Small intestine (tissue), 7 donors: ENCODE data around the gene SLC4A2. TPM values are rescaled to one million over a fixed set of nuclear protein-coding genes. Genes with fewer than 3 reads are reported as not detected.

Source experiments
- DNase-seq, 2 donors: peaks; one replicate each; pipeline versions ENCODE4 v3.0.0 to v3.0.0-alpha.2; 2013
- FAIRE-seq: peaks from 2 replicates; lab custom pipeline; 2012; peaks lifted over from hg19 to GRCh38; lab: Jason Lieb, UNC
- H3K27ac ChIP-seq, 3 donors: one replicate each; pipeline ENCODE4 v1.5.1; 2013; ENCODE audit warnings: low read length in 2 of 3, mild to moderate bottlenecking in 2 of 3, control low read depth in 1 of 3, inconsistent platforms in 1 of 3, low read depth in 1 of 3, moderate library complexity in 1 of 3
- H3K27me3 ChIP-seq, 3 donors: one replicate each; pipeline ENCODE4 v1.6.1; 2013; ENCODE audit warnings: low read length in 3 of 3, inconsistent platforms in 1 of 3; ENCODE audit not compliant: control insufficient read depth in 3 of 3, insufficient read depth in 3 of 3
- H3K36me3 ChIP-seq, 3 donors: one replicate each; pipeline ENCODE4 v1.6.1; 2013; ENCODE audit warnings: low read length in 3 of 3, inconsistent platforms in 1 of 3, low read depth in 1 of 3, mild to moderate bottlenecking in 1 of 3, moderate library complexity in 1 of 3; ENCODE audit not compliant: control insufficient read depth in 3 of 3, insufficient read depth in 2 of 3
- H3K4me1 ChIP-seq, 3 donors: one replicate each; pipeline ENCODE4 v1.6.1; 2013; ENCODE audit warnings: low read length in 2 of 3, inconsistent platforms in 1 of 3, low read depth in 1 of 3, mild to moderate bottlenecking in 1 of 3, moderate library complexity in 1 of 3; ENCODE audit not compliant: control insufficient read depth in 3 of 3, insufficient read depth in 2 of 3
- H3K4me3 ChIP-seq, 3 donors: one replicate each; pipeline ENCODE4 v1.5.1; 2013; ENCODE audit warnings: low read length in 3 of 3, control low read depth in 1 of 3, inconsistent platforms in 1 of 3, low read depth in 1 of 3, mild to moderate bottlenecking in 1 of 3, moderate library complexity in 1 of 3
- H3K9me3 ChIP-seq, 2 donors: one replicate each; pipeline ENCODE4 v1.6.1; 2013; ENCODE audit warnings: low read depth in 1 of 2, low read length in 1 of 2; ENCODE audit not compliant: control insufficient read depth in 2 of 2, insufficient read depth in 1 of 2
- WGBS, 3 donors: extraction: QIAGEN DNeasy Blood & Tissue Kit; methylation state at CpG; one replicate each; pipeline ENCODE4 v1.1.7; 2013; 5-methylcytosine and 5-hydroxymethylcytosine counted together
- polyA plus RNA-seq, 4 donors: library from polyadenylated mRNA; stranded (reverse) in 3 of 4; unstranded in 1 of 4; fragments of 200-250 nt in 3 of 4; fragments of 120-200 nt in 1 of 4; gene quantifications; one replicate each; pipeline versions ENCODE4 v1.2.1 to v1.2.3, GENCODE V29; 2013
- donor health status: healthy with polysubstance abuse.
- donor health status: control.
- donor health status: control.
- donor health status: Bipolar disorder and iron deficiency.
- donor health status: healthy.

The SLC4A2 gene
- polyA plus RNA-seq, 4 donors, result 91.5 to 132 (median 103) TPM

DNA sequence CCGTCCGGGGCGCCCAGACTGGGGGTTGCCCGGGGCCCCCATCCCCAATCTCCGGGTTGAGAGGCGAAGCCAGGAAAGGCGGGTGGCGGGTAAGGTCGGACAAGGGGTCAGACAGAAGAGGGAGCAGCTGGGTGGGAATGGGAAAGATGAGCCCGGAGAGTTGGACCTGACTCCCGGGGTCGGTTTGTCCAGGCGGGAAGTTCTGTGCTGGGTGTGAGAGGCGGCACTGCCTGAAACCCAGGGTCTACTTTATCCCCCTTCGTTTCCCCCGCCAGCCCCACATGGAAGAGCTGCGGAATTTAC, 675 bp downstream of the SLC4A2 start:
- H3K9me3 ChIP-seq, result no peaks in the 10 kb centered on the region
- H3K4me1 ChIP-seq, result peaks cover 0 to 48% (median 9%) of the 10 kb centered on the region in 3 donors
- FAIRE-seq, result no peak
- H3K36me3 ChIP-seq, result peaks cover 0 to 31% (median 12%) of the 10 kb centered on the region in 3 donors
- DNase-seq, result peak in 1 of 2 donors; percentile 16
- H3K27ac ChIP-seq, result peak overlapping the region in 1 of 3 donors; percentile 70
- no peaks in the 10 kb centered on the region for H3K27me3 ChIP-seq
- 2% methylated on average over 16 to 17 of the region's 17 CpGs for WGBS, 3 donors
- peak overlapping the region; percentile 73 to 81 (median 80) for H3K4me3 ChIP-seq

DNA sequence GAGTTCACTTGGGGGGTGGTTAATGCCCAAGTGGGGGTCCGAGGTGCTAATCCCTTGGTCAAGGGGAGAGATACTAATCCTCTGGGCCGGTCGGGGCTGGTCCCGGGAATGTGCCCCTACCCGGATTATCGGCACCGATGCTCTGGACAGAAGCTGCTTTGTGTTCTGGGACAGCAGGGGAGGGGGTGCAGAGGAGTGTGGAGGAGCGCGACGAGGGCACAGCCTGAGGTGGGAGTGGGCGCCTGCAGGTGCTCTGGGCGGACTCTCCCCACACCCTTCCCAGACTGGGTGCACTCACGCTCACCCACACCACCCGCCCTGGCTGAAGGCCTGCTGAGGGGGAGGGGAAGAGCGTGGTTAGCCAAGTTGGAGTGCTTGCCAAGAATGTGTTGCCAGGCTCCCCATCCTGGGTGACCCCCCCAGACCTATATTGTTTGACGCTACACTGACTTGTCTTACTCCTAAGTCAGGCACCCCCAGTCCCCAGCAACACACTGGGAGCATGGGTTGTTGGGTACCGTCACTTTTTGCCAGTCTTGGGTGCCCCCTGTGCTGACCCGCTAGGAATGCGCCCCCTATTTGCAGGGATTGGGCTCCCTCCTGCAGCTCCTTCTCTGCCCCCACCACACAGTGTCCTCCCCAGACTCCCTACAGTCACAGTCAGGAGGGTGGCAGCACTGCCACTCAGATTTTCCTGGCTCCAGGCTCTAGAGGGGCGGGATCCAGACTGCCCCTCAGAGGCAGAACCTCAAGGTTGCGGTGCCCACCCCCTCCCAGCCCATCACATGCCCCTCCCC, 1.2 kb downstream of the SLC4A2 start:
- Histone ChIP-seq H3K4me1 (peaks cover 0 to 48% (median 9%) of the 10 kb centered on the region in 3 donors), H3K36me3 (peaks cover 0 to 32% (median 13%) of the 10 kb centered on the region in 3 donors), H3K27me3 (no peaks in the 10 kb centered on the region), H3K27ac (peak overlapping the region in 1 of 3 donors; percentile 8), H3K9me3 (no peaks in the 10 kb centered on the region), H3K4me3 (peak overlapping the region; percentile 73 to 81 (median 80))
- DNase-seq (peak; percentile 38 to 46), FAIRE-seq (no peak)
- WGBS, 3 donors, result 10 to 14% (median 11%) methylated on average over 20 to 21 of the region's 21 CpGs

DNA sequence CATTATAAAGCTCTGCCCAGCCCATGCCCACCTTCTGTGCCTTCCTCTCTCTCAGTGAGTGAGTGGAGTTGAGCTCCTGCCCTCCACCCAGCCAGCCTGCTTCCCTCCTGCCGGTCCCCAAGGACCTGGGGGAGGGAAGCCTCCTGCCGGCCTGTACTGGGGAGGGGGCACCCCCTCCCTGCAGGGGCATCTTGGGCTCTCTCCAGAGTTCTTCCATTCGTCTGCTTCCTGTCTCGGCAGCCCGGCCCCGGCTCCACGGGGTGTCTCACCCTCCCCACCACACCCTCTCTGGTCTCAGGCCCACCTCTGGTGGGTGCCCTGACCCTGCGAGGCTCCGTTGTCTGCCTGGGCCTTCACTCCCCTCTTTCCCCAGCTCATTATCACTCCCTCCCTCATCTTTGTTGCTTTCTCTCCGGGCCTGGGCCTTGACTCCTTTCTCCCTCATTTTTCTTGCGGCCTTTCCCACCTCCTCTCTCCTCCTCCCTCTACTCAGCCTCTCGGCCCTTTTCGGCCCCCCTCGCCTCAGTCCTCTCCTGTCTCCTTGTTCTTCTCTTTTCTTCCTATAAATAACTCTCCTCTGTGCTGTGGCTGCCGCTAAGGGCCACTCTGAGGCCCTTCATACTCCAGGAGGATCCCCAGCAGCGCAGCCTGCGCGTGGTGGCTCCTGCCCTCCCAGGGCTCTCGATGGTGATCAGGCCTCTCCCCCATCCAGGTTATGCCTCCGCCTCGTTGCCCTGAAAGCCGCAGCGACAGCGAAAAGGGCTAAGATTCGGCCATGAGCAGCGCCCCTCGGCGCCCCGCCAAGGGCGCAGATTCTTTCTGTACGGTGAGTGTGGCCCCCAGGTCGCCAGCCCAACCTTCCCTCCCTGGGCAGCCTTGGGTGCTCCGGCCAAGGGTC, 2.1 kb downstream of the SLC4A2 start:
- Histone ChIP-seq H3K4me1 (peaks cover 0 to 46% (median 9%) of the 10 kb centered on the region in 3 donors), H3K27me3 (no peaks in the 10 kb centered on the region), H3K4me3 (no peak overlapping the region), H3K9me3 (no peaks in the 10 kb centered on the region), H3K27ac (no peak overlapping the region), H3K36me3 (peaks cover under 1 to 40% (median 19%) of the 10 kb centered on the region in 3 donors)
- FAIRE-seq (no peak), DNase-seq (no peak)
- 66 to 71% (median 70%) methylated on average over 33 of the region's 33 CpGs for WGBS, 3 donors

DNA sequence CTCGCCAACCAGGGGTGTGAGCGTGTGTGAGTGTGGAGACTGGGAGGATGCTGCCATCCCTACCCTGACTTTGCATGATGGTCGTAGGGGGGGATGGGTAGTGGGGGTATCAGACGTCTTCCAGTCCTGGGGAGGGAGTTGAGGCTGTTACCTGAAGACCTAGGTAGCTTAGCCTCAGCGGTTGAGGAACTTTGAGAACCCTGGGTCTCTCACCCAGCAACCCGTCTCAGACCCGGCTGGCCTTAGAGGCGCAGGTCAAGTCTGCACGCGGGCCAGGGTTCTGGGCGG, 2.7 kb downstream of the SLC4A2 start:
- no peak for DNase-seq
- H3K27me3 ChIP-seq, result no peaks in the 10 kb centered on the region
- H3K4me1 ChIP-seq, result peaks cover 0 to 40% (median 9%) of the 10 kb centered on the region in 3 donors
- no peak overlapping the region for H3K27ac ChIP-seq
- H3K9me3 ChIP-seq, result no peaks in the 10 kb centered on the region
- no peak overlapping the region for H3K4me3 ChIP-seq
- WGBS, 3 donors, result 20 to 64% (median 44%) methylated on average over 10 to 11 of the region's 11 CpGs
- peaks cover 3 to 46% (median 22%) of the 10 kb centered on the region in 3 donors for H3K36me3 ChIP-seq
- FAIRE-seq, result no peak

DNA sequence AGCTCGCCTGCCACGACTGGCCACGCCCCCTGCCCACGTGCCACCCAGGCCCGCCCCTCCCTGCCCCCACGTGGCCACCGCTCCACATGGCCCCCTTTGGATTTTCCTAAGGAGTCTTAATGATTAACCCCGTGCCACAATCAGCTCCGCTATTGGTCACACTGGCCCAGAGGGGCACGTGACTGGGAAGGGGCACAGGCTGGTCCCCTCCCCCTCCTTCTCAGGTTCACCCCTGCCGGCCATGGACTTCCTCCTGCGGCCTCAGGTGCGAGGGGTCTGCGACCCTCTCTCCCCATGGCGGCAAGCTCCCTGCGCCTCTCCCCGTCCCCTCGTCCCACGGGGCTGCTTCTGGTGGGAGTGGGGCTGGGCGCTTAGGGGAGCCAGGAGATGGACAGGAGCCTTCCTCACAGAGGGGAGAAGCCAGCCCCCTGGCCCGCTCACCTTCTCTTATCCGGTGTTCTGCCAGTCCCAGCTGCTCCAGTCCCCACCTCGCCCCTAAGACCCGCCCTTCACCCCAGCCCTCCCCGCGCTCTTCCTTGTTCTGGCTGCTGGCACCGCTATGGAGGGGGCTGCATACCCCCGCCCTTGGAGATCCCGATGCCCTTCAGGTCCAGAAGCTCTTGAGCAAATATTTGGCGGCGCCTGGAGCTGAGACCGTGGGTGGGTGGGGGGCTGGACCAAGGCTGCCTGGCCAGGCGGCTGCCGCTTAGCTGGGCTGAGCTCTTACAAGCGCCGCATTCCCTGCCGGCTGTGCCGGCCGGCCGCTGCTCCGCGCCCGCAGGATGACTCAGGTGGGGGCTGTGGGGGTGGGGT, 3.2 kb downstream of the SLC4A2 start:
- DNase-seq (peak; percentile 95), FAIRE-seq (no peak)
- no peaks in the 10 kb centered on the region for H3K9me3 ChIP-seq
- H3K27me3 ChIP-seq, result no peaks in the 10 kb centered on the region
- H3K4me1 ChIP-seq, result peaks cover 0 to 37% (median 9%) of the 10 kb centered on the region in 3 donors
- peak overlapping the region in 2 of 3 donors; percentile 67 to 72 for H3K4me3 ChIP-seq
- whole genome bisulfite sequencing, 3 donors, result 21 to 50% (median 39%) methylated on average over 37 to 43 of the region's 43 CpGs
- peaks cover 7 to 52% (median 22%) of the 10 kb centered on the region in 3 donors for H3K36me3 ChIP-seq
- H3K27ac ChIP-seq, result peak overlapping the region; percentile 75 to 79 (median 75)

DNA sequence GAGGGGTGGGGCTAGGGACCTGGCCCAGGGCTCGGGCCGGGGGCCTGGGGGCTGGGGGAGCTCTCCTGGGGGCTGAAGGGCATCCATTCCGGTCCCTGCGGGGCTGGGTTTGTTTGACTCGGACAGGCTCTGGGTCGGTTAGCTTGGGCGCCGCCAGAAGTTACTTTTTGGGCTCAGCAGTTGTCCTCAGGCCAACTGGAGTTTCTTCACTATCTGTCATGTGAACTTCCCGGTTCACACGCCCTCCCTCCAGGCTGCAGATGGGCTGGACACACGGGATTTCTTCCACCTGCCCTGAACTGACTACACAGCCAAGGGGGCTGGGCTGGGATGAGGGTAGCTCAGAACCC, 3.8 kb downstream of the SLC4A2 start:
- peaks cover 0 to 37% (median 9%) of the 10 kb centered on the region in 3 donors for H3K4me1 ChIP-seq
- H3K4me3 ChIP-seq, result peak overlapping the region in 2 of 3 donors; percentile 67 to 72
- peaks cover 8 to 58% (median 22%) of the 10 kb centered on the region in 3 donors for H3K36me3 ChIP-seq
- 18 to 47% (median 36%) methylated on average over 9 to 11 of the region's 11 CpGs for WGBS, 3 donors
- peak overlapping the region in 1 of 3 donors; percentile 52 for H3K27ac ChIP-seq
- FAIRE-seq (no peak), DNase-seq (peak; percentile 32 to 59)
- H3K9me3 ChIP-seq, result no peaks in the 10 kb centered on the region
- H3K27me3 ChIP-seq, result no peaks in the 10 kb centered on the region

DNA sequence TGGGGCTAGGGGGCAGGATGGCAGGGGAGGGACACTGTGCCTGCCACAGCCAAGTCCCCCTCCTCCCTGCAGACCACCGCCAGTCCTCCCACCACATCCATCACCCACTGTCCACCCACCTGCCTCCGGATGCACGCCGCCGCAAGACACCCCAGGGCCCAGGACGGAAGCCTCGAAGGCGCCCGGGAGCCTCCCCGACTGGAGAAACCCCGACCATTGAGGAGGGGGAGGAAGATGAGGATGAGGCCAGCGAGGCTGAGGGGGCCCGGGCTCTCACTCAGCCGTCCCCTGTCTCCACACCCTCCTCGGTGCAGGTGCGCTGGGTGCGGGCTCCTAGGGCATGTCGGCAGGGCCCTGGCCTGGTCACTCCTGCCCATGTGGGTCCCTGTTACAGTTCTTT, 5.1 kb downstream of the SLC4A2 start:
- Histone ChIP-seq H3K36me3 (peaks cover 9 to 70% (median 22%) of the 10 kb centered on the region in 3 donors), H3K27ac (no peak overlapping the region), H3K27me3 (no peaks in the 10 kb centered on the region), H3K4me3 (no peak overlapping the region), H3K4me1 (peaks cover 0 to 27% (median 9%) of the 10 kb centered on the region in 3 donors), H3K9me3 (no peaks in the 10 kb centered on the region)
- DNase-seq, result no peak
- WGBS, 3 donors, result 95 to 98% (median 95%) methylated on average over 9 to 18 of the region's 18 CpGs
- no peak for FAIRE-seq

DNA sequence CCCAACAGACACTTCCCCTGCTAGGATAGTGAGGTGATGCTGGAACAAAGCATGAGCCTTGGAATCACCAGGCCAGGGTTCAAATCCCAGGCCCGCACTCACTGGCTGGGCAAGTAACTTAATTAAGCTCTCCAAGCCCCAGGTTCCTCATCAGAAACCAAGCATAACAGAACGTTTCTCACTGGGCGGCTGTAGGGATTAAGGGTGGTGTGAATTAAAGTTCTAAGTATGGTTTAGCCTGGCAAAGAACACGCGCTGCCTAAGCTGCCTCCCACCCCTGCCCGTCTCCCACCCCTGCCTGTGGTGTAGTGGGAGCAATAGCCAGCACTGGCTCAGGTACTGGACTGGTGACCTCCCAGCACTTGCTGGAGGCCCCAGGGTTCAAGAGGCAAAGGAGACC, 5.6 kb downstream of the SLC4A2 start:
- Histone ChIP-seq H3K27ac (no peak overlapping the region), H3K4me3 (no peak overlapping the region), H3K4me1 (peaks cover 0 to 27% (median 9%) of the 10 kb centered on the region in 3 donors), H3K27me3 (no peaks in the 10 kb centered on the region), H3K36me3 (peaks cover 9 to 76% (median 22%) of the 10 kb centered on the region in 3 donors), H3K9me3 (no peaks in the 10 kb centered on the region)
- FAIRE-seq (no peak), DNase-seq (no peak)
- WGBS, 3 donors, result 88 to 93% (median 93%) methylated on average over 6 of the region's 6 CpGs
